Parathyroid adenoma (tissue), 2 donors: ENCODE measurements around the gene SYNPO2.

Experiments
- H2AFZ ChIP-seq: fragments of 300-600 bp; sonication (generic); one replicate; pipeline ENCODE4 v1.7.0; 2017; ENCODE audit warnings: antibody characterized with exemption, mild to moderate bottlenecking
- H3K27ac ChIP-seq: fragments of 300-600 bp; sonication (generic); one replicate; pipeline ENCODE4 v1.7.0; 2017
- H3K27me3 ChIP-seq: fragments of 300-600 bp; sonication (generic); one replicate; pipeline ENCODE4 v1.7.0; 2017; ENCODE audit warnings: low read length; ENCODE audit not compliant: control insufficient read depth, insufficient read depth
- H3K36me3 ChIP-seq: fragments of 300-600 bp; sonication (generic); one replicate; pipeline ENCODE4 v1.7.0; 2017; ENCODE audit warnings: low read length; ENCODE audit not compliant: control insufficient read depth, insufficient read depth
- H3K4me1 ChIP-seq: fragments of 300-600 bp; sonication (generic); one replicate; pipeline ENCODE4 v1.7.0; 2017; ENCODE audit warnings: control low read depth
- H3K4me2 ChIP-seq: fragments of 300-600 bp; sonication (generic); one replicate; pipeline ENCODE4 v1.7.0; 2017; ENCODE audit warnings: low read length
- H3K4me3 ChIP-seq: fragments of 300-600 bp; sonication (generic); one replicate; pipeline ENCODE4 v1.7.0; 2017; ENCODE audit warnings: low read depth, low read length
- H3K79me2 ChIP-seq: fragments of 300-600 bp; sonication (generic); one replicate; pipeline ENCODE4 v1.7.0; 2017; ENCODE audit warnings: control low read depth
- H3K9ac ChIP-seq: fragments of 300-600 bp; sonication (generic); one replicate; pipeline ENCODE4 v1.7.0; 2017; ENCODE audit warnings: mild to moderate bottlenecking
- H3K9me3 ChIP-seq: fragments of 300-600 bp; sonication (generic); one replicate; pipeline ENCODE4 v1.7.0; 2017; ENCODE audit warnings: low read length; ENCODE audit not compliant: control insufficient read depth
- TF ChIP-seq, protein P1 (sequence below): fragments of 300-600 bp; sonication (generic); IDR thresholded peaks from one replicate; pipeline ENCODE4 v1.7.0; 2017; ENCODE audit warnings: antibody characterized with exemption, mild to moderate bottlenecking
- donor health status: primary hyperparathyroidism.

The SYNPO2 gene

DNA sequence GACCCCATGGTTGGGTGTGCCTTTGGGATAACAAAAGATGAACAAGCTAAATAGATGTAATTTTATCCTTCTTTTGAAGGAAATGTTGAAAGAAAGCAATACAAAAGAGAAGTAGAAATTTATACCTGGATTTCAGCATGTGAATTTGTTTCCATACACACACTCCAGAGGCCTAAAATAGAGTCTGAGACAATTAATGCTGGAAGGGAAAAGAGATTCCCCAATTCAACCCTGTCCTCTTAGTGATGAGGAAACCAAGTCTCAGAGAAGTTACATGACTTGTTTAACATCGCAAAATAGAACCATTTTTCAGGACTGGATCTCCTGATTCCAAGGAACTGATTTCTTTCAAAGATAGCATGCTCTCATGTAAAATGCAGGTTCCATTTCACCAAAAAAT, 209.7 kb downstream of the SYNPO2 start:
- H3K9ac ChIP-seq: no peak overlapping the region
- H3K27ac ChIP-seq: no peak overlapping the region
- H3K4me2 ChIP-seq: no peak overlapping the region

DNA sequence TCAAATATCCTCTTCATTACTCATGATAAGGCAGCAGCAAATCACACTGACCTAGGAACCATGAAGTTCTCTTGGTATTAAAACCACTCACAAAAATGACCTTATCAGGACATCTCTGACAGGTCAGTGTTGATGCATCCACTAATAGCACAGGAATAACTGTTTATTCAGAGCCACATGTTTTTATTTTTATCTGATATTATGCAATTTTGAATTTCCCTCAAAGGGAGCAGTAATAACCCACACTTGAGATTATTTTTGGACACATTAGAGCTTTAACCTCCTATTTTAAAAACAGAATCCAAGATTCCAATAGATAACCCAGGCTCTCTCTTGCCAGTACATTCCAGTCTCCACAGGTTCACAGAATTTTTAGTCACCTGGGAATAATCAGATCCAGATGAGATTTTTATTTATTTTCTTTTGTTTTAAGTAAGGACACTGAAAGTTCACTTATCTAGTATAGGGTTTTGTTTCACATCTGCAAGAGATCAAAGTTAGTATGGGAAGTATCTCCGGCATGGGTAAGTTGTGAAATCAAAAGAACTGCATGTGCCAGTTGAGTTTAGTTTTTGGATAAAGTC, 210.7 kb downstream of the SYNPO2 start:
- no peaks in the 10 kb centered on the region for H3K4me1 ChIP-seq
- H2AFZ ChIP-seq: no peak overlapping the region
- no peak overlapping the region for H3K27ac ChIP-seq
- no peak overlapping the region for H3K4me2 ChIP-seq
- no peak overlapping the region for H3K9ac ChIP-seq
- TF ChIP-seq, protein P1, sequence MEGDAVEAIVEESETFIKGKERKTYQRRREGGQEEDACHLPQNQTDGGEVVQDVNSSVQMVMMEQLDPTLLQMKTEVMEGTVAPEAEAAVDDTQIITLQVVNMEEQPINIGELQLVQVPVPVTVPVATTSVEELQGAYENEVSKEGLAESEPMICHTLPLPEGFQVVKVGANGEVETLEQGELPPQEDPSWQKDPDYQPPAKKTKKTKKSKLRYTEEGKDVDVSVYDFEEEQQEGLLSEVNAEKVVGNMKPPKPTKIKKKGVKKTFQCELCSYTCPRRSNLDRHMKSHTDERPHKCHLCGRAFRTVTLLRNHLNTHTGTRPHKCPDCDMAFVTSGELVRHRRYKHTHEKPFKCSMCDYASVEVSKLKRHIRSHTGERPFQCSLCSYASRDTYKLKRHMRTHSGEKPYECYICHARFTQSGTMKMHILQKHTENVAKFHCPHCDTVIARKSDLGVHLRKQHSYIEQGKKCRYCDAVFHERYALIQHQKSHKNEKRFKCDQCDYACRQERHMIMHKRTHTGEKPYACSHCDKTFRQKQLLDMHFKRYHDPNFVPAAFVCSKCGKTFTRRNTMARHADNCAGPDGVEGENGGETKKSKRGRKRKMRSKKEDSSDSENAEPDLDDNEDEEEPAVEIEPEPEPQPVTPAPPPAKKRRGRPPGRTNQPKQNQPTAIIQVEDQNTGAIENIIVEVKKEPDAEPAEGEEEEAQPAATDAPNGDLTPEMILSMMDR: no peak
- no peaks in the 10 kb centered on the region for H3K79me2 ChIP-seq
- H3K9me3 ChIP-seq: no peaks in the 10 kb centered on the region
- H3K27me3 ChIP-seq: no peaks in the 10 kb centered on the region
- H3K36me3 ChIP-seq: no peaks in the 10 kb centered on the region
- no peak overlapping the region for H3K4me3 ChIP-seq

More for the DNA sequence above, 209.7 kb downstream of the SYNPO2 start:
- no peaks in the 10 kb centered on the region for H3K36me3 ChIP-seq
- TF ChIP-seq, protein P1: no peak
- H3K79me2 ChIP-seq: no peaks in the 10 kb centered on the region
- H2AFZ ChIP-seq: no peak overlapping the region
- no peaks in the 10 kb centered on the region for H3K4me1 ChIP-seq
- H3K27me3 ChIP-seq: no peaks in the 10 kb centered on the region
- H3K9me3 ChIP-seq: no peaks in the 10 kb centered on the region
- no peak overlapping the region for H3K4me3 ChIP-seq

DNA sequence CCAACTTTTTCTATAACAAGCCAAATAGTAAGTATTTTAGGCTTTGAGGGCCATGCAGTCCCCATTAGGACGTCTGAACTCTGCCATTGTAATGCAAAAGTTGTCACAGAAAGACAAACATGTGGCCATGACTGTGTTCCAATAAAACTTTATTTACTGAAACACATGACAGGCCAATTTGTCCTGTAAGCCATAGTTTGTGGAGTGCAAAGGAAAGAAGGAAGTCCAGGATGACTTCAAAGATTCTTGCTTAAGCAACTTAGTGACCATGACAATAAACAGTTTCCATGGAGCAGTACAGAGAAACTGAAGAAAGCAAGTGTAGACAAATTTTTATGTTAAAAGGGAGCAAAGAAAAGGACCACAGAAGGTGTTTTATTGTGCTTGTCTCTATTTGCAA, 212.0 kb downstream of the SYNPO2 start:
- Histone ChIP-seq H3K27me3 (no peaks in the 10 kb centered on the region), H3K79me2 (no peaks in the 10 kb centered on the region), H3K4me3 (no peak overlapping the region), H2AFZ (no peak overlapping the region), H3K36me3 (no peaks in the 10 kb centered on the region), H3K9me3 (no peaks in the 10 kb centered on the region), H3K4me2 (no peak overlapping the region), H3K9ac (no peak overlapping the region), H3K4me1 (no peaks in the 10 kb centered on the region), H3K27ac (no peak overlapping the region)
- TF ChIP-seq, protein P1: no peak

DNA sequence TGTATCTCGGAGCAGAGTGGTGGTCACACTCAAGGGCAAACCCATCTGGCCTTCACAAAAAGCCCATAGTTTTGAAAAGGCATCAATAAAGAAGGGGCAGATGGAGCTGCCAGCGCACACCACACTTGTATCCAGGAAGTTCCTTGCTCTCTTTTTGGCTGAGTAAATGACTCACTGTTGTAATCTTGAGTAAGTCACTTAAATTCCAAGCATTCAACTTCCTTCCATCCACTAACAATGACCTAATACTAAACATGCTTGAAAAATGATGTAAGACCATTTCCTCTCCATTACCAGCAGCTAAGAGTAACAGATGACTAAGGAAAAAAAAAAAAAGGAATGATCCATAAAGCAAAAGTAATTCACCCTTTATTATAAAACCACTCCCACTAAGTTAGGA, 214.6 kb downstream of the SYNPO2 start:
- Histone ChIP-seq H3K4me1 (no peaks in the 10 kb centered on the region), H3K79me2 (no peaks in the 10 kb centered on the region), H3K27ac (no peak overlapping the region), H3K4me2 (no peak overlapping the region), H3K9ac (no peak overlapping the region), H3K9me3 (no peaks in the 10 kb centered on the region), H2AFZ (no peak overlapping the region), H3K27me3 (no peaks in the 10 kb centered on the region), H3K4me3 (no peak overlapping the region), H3K36me3 (no peaks in the 10 kb centered on the region)
- TF ChIP-seq, protein P1: no peak

DNA sequence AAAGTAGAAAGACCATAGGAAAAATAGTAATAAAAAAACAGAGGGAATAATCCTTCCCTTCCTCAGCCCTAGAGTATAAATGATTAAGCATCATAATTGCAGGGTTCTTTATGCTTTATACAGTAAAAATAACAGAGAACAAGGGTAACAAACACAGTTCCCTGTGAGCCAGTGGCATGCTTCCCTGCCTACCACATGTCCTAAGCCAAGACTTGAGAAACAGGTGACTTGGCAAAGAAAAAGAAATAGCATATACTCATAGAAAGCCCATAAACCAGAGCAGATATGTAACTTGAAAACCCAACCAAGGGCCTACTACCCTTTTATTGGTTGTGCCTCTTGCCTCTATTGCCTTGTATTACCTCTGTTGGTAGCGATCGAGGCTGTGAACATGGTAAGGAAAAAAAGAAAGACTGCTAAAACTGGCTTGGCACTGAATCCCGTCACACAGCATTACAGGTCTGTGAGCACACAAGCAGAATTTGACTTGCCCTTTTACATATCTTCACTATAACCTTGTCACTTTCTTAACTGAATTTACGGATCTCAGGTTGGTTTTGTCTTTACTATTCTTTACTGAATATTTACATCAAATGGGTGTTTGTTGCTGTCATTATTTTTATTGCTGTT, 216.1 kb downstream of the SYNPO2 start:
- no peak overlapping the region for H3K9ac ChIP-seq
- H3K4me2 ChIP-seq: no peak overlapping the region
- no peaks in the 10 kb centered on the region for H3K79me2 ChIP-seq
- no peaks in the 10 kb centered on the region for H3K4me1 ChIP-seq
- H3K27ac ChIP-seq: no peak overlapping the region
- no peaks in the 10 kb centered on the region for H3K36me3 ChIP-seq
- H3K27me3 ChIP-seq: no peaks in the 10 kb centered on the region
- no peak overlapping the region for H2AFZ ChIP-seq
- H3K9me3 ChIP-seq: no peaks in the 10 kb centered on the region
- H3K4me3 ChIP-seq: no peak overlapping the region
- TF ChIP-seq, protein P1: no peak
